ENCODE measurements around the gene BMAL1.
"Not testable (repeated sequence)": the region's sequence is repeated elsewhere in the genome, so short reads cannot be mapped to it uniquely, and the experiment has no call there.

BMAL1 gene
- total RNA-seq = 19.8 to 59.8 (median 37.7) reads per million in 18 experiments

DNA sequence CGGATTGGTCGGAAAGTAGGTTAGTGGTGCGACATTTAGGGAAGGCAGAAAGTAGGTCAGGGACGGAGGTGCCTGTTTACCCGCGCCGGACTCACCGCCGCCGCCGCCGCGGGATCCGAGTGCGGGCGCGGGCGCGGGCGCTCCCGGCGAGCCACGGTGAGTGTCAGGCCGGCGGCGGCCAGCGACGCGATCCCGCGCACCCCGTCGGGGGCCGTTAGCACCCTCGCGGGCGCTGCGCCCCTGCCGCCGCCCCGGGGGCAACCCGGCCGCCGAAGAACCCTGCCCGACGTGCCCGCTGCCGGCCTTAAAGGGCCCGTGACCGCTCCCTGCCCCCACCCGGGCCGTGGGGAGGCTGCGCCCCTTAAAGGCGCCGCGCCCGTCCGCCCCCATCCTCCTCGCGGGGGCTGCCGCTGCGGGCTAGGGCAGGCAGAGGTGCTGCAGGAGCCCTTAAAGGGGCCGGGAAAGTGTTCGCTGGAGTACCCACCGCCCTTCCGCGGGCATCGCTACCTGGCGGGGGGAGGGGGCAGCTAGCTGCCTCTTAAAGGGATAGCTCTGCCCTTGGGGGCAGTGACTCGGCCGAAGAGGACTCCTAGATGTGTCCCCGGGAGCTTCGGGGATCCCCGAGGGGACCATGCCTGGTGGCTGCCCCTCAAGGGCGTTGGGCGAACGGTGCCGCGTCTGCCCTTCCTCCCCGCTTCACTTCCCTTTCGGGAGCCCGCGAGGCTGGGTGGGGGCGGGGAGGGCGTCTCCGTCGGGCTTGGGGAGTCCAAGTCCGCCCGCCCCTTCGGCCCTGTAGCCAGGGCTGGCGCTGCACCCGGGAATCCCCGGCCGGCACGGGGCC is at the start of gene BMAL1:
BMAL1 (plus strand) TSS at position 23 of the 841 bp plus-strand sequence. CDS start 76,519 bp downstream, outside the sequence.
- DNase-seq = peak; percentile 71 to 82

GRCh38 chr11:13228572-13228971 is 49.0 kb upstream of the BMAL1 start:
- DNase-seq = peak; percentile 25 to 50

DNA sequence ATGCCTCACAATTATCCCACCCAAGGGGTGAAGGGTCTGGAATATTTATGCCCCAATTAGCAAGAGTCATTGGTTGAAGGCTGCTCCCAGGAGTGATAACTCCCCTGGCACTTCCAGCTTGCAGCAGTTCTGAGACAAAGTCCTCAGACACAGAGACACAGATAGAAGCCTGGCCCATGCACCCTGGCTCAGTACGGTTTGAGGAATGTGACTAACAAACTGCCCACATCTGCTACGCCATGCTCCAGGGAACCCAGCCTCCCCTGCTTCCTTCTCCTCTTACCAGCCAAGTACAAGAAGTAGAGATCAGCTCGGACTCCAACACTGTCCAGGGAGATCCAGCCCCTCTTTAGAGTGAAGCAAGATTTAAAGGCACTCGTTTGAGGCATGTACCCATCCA is 48.5 kb upstream of the BMAL1 start:
- DNase-seq = peak in 1 of 2 donors; percentile 43

- no peak for DNase-seq
Observed at GRCh38 chr11:13229711-13230318, 47.8 kb upstream of the BMAL1 start.

DNA sequence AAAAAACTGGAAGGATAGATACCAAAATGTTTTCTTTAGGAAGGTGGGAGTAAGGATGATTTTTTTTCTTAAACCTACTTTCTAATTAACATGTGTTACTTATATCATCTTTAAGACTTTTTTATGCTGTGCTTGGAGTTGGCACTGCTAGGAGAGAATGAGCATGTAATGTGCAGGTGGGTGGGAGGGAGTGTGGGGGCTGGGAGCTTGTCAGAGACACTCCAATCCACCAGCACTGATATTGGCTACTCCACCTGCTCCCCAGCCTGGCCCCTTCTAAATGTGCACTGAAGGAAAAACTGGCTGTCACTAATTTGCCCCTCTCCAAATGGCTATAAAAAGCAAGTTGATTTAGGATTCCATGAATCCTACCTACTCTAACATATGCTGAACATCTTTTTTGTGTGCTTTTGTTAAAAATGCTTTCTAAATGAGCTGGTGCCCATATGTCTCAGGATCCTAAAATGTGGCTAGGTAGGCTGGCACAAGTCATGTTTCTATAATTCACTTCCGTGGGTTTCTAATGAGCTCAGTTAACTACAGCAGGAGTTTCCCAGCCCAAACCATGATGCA is 44.3 kb upstream of the BMAL1 start:
- DNase-seq = no peak

DNA sequence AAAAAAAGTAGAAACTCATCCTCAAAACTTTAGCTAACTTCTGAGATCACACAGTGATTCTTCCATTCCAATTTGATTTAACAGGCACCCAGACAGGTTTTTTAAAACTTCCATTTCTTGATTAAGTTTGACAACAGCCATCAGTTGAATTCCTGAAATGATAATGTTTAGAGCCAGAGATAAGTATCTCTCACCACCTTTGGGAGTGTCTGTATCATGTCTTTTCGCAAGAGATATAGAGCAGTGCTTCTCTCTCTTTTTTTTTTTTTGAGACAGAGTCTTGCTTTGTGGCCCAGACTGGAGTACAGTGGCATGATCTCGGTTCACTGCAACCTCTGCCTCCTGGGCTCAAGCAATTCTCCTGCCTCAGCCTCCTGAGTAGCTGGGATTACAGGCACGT is 41.7 kb upstream of the BMAL1 start:
- DNase-seq = no peak

- peak; percentile 23 to 29 for DNase-seq
Observed at GRCh38 chr11:13236626-13237025, 41.0 kb upstream of the BMAL1 start.

DNA sequence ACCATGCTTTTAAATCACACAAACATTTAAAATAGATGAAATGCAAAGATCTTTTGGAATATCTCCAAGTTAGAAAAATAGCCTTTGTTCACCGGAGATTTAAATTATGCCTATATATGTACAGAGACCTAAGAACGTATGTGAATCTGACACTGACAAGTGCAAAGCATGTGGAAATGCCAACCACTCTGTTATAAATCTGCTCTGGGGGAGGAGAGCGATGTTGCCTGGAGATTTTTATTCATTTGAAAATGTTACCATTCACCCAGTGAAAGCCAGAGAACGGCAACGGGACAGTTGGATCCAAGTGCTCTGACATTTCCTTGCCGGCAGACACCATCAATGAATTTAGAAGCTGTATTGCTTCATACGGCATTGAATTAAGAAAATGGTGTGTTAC is 39.8 kb upstream of the BMAL1 start:
- DNase-seq = no peak

GRCh38 chr11:13238879-13239514 is 38.6 kb upstream of the BMAL1 start:
- DNase-seq = peak; percentile 68 to 70

DNA sequence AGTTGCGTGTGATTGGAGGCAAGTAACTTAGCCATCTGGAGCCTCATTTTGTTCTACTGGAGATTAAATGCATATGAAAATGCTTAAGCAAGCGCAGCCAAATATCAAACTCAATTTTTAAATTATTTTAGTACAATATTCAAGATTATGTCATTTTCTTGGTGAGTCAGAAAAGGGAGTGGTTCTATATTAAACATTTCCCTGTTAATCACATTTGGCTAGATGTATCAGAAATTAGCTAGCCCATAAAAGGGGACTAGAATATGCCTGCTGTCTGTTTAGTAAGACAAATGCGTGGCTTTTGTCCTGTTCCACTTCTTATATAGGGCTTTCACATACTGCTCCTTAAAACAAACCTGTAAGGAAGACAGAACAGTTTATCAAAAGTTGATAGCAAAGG is 35.0 kb upstream of the BMAL1 start:
- no peak for DNase-seq

- DNase-seq = no peak
Observed at GRCh38 chr11:13247606-13248296, 29.8 kb upstream of the BMAL1 start.

GRCh38 chr11:13249177-13249576 is 28.4 kb upstream of the BMAL1 start:
- no peak for DNase-seq

- no peak for DNase-seq
Observed at GRCh38 chr11:13249992-13250391, 27.6 kb upstream of the BMAL1 start.

GRCh38 chr11:13251966-13252365 is 25.6 kb upstream of the BMAL1 start:
- no peak for DNase-seq

GRCh38 chr11:13252438-13252837 is 25.2 kb upstream of the BMAL1 start:
- DNase-seq = no peak

DNA sequence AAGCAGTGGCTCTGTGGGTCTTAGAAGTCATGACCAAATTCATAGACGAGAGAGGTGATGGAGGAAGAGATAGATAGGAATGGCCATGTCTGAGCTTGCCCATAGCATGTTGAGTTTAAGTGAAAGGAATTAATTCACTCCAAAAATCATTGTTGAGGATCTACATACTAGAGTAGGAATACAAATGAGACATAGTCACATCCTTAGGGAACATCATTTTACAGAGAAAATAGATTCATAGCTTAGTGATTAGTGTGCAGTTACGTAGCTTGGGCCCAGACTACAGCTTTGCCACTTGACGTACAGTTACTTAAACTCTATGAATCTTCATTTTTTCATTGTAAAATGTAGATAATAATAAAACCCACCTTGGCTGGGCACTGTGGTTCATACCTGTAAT is 21.4 kb upstream of the BMAL1 start:
- no peak for DNase-seq

DNA sequence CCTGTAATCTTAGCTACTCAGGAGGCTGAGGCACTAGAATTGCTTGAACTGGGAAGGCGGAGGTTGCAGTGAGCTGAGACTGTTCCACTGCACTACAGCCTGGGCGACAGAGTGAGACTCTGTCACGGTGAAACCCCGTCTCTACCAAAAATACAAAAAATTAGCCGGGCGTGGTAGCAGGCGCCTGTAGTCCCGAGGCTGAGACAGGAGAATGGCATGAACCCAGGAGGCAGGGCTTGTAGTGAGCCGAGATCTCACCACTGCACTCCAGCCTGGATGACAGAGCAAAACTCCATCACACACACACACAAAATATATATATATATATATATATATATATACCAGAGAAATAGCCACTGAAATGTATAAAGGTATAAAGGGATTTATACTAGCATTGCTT is 19.5 kb upstream of the BMAL1 start:
- DNase-seq = not testable (repeated sequence)

- no peak for DNase-seq
Observed at GRCh38 chr11:13258855-13259254, 18.7 kb upstream of the BMAL1 start.

- no peak for DNase-seq
Observed at GRCh38 chr11:13259374-13259773, 18.2 kb upstream of the BMAL1 start.

- DNase-seq = no peak
Observed at GRCh38 chr11:13260201-13260962, 17.2 kb upstream of the BMAL1 start.

- DNase-seq = no peak
Observed at GRCh38 chr11:13260963-13261588, 16.5 kb upstream of the BMAL1 start.

Data from inflammatory macrophage (primary cell).